ENCODE measurements around the gene DQX1. TPM values are rescaled to one million over a fixed set of nuclear protein-coding genes. Genes with fewer than 3 reads are reported as not detected.

The DQX1 gene
- total and polyA plus RNA-seq, 9 of the 15 experiments (the other 6 are each of a cell fraction or from before 2014, with no cell fraction given), result 0.04 to 0.38 (median 0.18) TPM; not detected in 1

DNA sequence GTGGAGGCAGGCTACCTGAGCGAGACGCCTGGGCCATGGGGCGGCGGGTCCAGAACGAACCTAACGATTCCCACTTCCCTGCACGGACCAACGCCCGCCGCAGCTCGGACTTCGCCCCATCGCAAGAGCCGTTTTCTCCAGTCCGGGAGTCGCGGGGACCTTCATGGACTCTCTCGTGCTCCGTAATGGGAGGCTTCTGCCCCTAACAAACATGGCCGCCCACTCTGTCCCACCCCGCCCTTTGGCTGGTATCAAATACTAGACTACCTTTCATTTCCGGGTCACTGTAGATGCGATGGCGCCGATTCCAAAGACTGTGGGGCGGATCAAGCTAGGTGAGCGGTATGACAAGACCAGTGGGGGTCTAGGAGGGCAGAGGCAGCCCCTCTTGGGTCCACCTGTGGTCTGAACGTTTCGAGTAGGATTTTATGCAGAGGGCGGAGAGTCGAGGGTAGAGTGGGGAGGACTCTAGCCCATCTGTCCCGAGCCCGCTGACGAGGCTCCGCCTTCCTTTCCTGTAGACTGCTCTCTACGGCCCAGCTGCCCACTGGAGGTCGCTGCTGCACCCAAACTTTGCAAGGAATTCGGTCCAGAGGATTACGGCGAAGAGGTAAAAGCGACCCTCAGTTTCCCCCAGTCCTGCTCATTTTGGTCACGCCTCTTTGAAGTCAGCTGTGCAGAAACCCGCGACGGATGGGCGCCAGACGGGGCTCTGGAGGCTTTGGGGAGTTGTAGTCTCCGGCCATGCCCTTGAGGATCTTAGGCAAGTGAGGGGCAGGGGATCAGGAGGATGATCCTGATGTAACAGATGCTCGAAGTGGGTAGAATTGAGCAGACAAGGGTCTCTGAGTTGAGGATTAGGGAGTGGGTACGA lies 43.0 kb downstream of the DQX1 start, which contains the start of the genes CCDC142 and TTC31 (continued):
- TF ChIP-seq STAT6 (CRISPR knock-in tag; IDR thresholded peaks at IDR 0.05) (no peak), HEY1 (CRISPR knock-in tag; IDR thresholded peaks at IDR 0.05; ENCODE audit: borderline replicate concordance) (no peak), MXI1 (IDR thresholded peaks at IDR 0.05; ENCODE audit: low read depth, low read length) (no peak), RBM17 (IDR thresholded peaks at IDR 0.05; ENCODE audit: borderline replicate concordance, low read depth, low read length) (no peak), MTA2 (IDR thresholded peaks at IDR 0.05; ENCODE audit: low read depth) (peak; percentile 76), TRIM28 (IDR thresholded peaks at IDR 0.05) (0 out of 2 replicates have a peak, but pooled peaks have one; percentile 40), TEAD1 (CRISPR knock-in tag; IDR thresholded peaks at IDR 0.05) (peak; percentile 27 to 58; a peak in 1 of 4 replicates), DIDO1 (tag; IDR thresholded peaks at IDR 0.05; ENCODE audit: low read depth) (peak; percentile 82), ERF (CRISPR knock-in tag; IDR thresholded peaks at IDR 0.05) (no peak), RAD21 (CRISPR knock-in tag; conservative IDR thresholded peaks at IDR 0.05 in 1 of 2, IDR thresholded peaks at IDR 0.05 in 1 of 2) (peak; percentile 88 to 89), ZNF121 (CRISPR knock-in tag; conservative IDR thresholded peaks at IDR 0.05) (no peak), ASH1L (IDR thresholded peaks at IDR 0.05; ENCODE audit: borderline replicate concordance, low read depth, partially characterized antibody) (no peak), ZNF785 (CRISPR knock-in tag; IDR thresholded peaks at IDR 0.05) (no peak), MED1 (CRISPR knock-in tag; IDR thresholded peaks at IDR 0.05; ENCODE audit: borderline replicate concordance) (no peak), ZNF263 (CRISPR knock-in tag; IDR thresholded peaks at IDR 0.05; ENCODE audit: borderline replicate concordance) (peak; percentile 86), RHOXF2B (CRISPR knock-in tag; conservative IDR thresholded peaks at IDR 0.05) (no peak), CREM (IDR thresholded peaks at IDR 0.05; ENCODE audit: low read depth) (peak; percentile 71), CXXC5 (CRISPR knock-in tag; IDR thresholded peaks at IDR 0.05) (0 out of 2 replicates have a peak, but pooled peaks have one; percentile 59), COPS2 (conservative IDR thresholded peaks at IDR 0.05) (no peak)
- TF ChIP-seq, protein P1, sequence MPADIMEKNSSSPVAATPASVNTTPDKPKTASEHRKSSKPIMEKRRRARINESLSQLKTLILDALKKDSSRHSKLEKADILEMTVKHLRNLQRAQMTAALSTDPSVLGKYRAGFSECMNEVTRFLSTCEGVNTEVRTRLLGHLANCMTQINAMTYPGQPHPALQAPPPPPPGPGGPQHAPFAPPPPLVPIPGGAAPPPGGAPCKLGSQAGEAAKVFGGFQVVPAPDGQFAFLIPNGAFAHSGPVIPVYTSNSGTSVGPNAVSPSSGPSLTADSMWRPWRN (IDR thresholded peaks at IDR 0.05; ENCODE audit: low read depth), result no peak
- TF ChIP-seq, protein P2, sequence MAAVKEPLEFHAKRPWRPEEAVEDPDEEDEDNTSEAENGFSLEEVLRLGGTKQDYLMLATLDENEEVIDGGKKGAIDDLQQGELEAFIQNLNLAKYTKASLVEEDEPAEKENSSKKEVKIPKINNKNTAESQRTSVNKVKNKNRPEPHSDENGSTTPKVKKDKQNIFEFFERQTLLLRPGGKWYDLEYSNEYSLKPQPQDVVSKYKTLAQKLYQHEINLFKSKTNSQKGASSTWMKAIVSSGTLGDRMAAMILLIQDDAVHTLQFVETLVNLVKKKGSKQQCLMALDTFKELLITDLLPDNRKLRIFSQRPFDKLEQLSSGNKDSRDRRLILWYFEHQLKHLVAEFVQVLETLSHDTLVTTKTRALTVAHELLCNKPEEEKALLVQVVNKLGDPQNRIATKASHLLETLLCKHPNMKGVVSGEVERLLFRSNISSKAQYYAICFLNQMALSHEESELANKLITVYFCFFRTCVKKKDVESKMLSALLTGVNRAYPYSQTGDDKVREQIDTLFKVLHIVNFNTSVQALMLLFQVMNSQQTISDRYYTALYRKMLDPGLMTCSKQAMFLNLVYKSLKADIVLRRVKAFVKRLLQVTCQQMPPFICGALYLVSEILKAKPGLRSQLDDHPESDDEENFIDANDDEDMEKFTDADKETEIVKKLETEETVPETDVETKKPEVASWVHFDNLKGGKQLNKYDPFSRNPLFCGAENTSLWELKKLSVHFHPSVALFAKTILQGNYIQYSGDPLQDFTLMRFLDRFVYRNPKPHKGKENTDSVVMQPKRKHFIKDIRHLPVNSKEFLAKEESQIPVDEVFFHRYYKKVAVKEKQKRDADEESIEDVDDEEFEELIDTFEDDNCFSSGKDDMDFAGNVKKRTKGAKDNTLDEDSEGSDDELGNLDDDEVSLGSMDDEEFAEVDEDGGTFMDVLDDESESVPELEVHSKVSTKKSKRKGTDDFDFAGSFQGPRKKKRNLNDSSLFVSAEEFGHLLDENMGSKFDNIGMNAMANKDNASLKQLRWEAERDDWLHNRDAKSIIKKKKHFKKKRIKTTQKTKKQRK (IDR thresholded peaks at IDR 0.05; ENCODE audit: borderline replicate concordance, low read depth, low read length), result no peak

All from K562 (cell line).